ENCODE results near the gene THADA.

THADA gene

GRCh38 chr2:43248621-43249020 lies 347.2 kb downstream of the THADA start:
- DNase-seq (ENCODE audit: low read depth in 2 of 2): no peak

- DNase-seq (ENCODE audit: low read depth in 2 of 2): no peak
Measured at GRCh38 chr2:43246641-43247040, 349.2 kb downstream of the THADA start.

- no peak for DNase-seq (ENCODE audit: low read depth in 2 of 2)
Measured at GRCh38 chr2:43241558-43241957, 354.3 kb downstream of the THADA start.

- no peak for DNase-seq (ENCODE audit: low read depth in 2 of 2)
Measured at GRCh38 chr2:43240766-43241150, 355.1 kb downstream of the THADA start.

- DNase-seq (ENCODE audit: low read depth in 2 of 2): no peak
Measured at GRCh38 chr2:43239981-43240765, 355.7 kb downstream of the THADA start.

- DNase-seq (ENCODE audit: low read depth in 2 of 2): no peak
Measured at GRCh38 chr2:43238813-43239212, 357.0 kb downstream of the THADA start.

GRCh38 chr2:43238176-43238575 lies 357.7 kb downstream of the THADA start:
- no peak for DNase-seq (ENCODE audit: low read depth in 2 of 2)

- no peak for DNase-seq (ENCODE audit: low read depth in 2 of 2)
Measured at GRCh38 chr2:43233218-43234212, 362.3 kb downstream of the THADA start.

GRCh38 chr2:43230951-43231827 lies 364.6 kb downstream of the THADA start:
- DNase-seq (ENCODE audit: low read depth in 2 of 2): no peak

GRCh38 chr2:43230351-43230885 lies 365.4 kb downstream of the THADA start:
- no peak for DNase-seq (ENCODE audit: low read depth in 2 of 2)

- no peak for DNase-seq (ENCODE audit: low read depth in 2 of 2)
Measured at GRCh38 chr2:43228756-43229659, 366.8 kb downstream of the THADA start.

GRCh38 chr2:43228321-43228751 lies 367.5 kb downstream of the THADA start:
- DNase-seq (ENCODE audit: low read depth in 2 of 2): no peak

- DNase-seq (ENCODE audit: low read depth in 2 of 2): no peak
Measured at GRCh38 chr2:43227830-43228281, 368.0 kb downstream of the THADA start.

- peak; percentile 13 to 39 for DNase-seq (ENCODE audit: low read depth in 2 of 2)
Measured at GRCh38 chr2:43226955-43227829, 368.6 kb downstream of the THADA start.

GRCh38 chr2:43226558-43226954 lies 369.3 kb downstream of the THADA start, which contains the start of gene ZFP36L2:
TSS of gene ZFP36L2 (minus strand) at chr2:43226606. CDS start at chr2:43226315, 291 bp downstream.
- DNase-seq (ENCODE audit: low read depth in 2 of 2): peak; percentile 86 to 94

- DNase-seq (ENCODE audit: low read depth in 2 of 2): peak; percentile 15 to 25
Measured at GRCh38 chr2:43225788-43226557, 369.9 kb downstream of the THADA start.

GRCh38 chr2:43225093-43225787 lies 370.6 kb downstream of the THADA start:
- DNase-seq (ENCODE audit: low read depth in 2 of 2): peak; percentile 28 to 34

All from stimulated activated CD4-positive, alpha-beta T cell treated with anti-CD3 and anti-CD28 coated beads, Interleukin-1b, Interleukin-23, amount 100 ng/mL, for 1 hour (primary cell).